ENCODE measurements around the gene ZAP70. TPM values are rescaled to one million over a fixed set of nuclear protein-coding genes. Genes with fewer than 3 reads are reported as not detected.

Gene ZAP70
- total RNA-seq, 2 donors from 2014 or later = 8.3 to 10.4 TPM

DNA sequence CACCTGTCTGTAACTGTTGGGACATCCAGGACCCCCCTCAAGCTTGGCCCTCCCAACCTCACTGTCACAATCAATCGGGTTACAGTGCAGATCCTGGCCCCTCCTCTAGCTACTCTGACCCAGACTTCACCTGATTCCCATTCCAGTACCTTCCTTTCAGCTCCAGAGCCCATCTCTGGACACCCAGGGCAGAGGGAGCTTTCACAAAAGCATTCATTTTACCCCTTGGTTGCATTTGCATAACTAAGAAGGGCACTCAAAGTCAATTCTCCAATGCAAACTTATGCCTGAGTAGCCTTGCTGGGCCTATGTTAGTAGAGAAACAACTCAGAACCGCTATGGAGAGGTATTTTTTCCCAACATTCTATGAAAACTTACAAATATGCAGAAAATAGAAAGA is 7.4 kb downstream of the ZAP70 start:
- Mint-ChIP-seq H3K9me3 (no peaks in the 10 kb centered on the region), H3K4me1 (peaks cover 24% of the 10 kb centered on the region), H3K4me3 (no peak overlapping the region), H3K36me3 (ENCODE audit: low read depth) (no peaks in the 10 kb centered on the region), H3K27me3 (ENCODE audit: insufficient read depth) (no peaks in the 10 kb centered on the region), H3K27ac (peak overlapping the region; percentile 72)
- DNase-seq = no peak
- Histone ChIP-seq H3K27me3 (ENCODE audit: control insufficient read depth, insufficient read depth, low read length, poor library complexity, severe bottlenecking) (no peaks in the 10 kb centered on the region), H3K36me3 (ENCODE audit: control insufficient read depth, insufficient read depth, low read length) (no peaks in the 10 kb centered on the region), H3K9me3 (ENCODE audit: control insufficient read depth, low read length) (no peaks in the 10 kb centered on the region), H3K4me3 (ENCODE audit: low read length) (no peak overlapping the region), H3K27ac (ENCODE audit: low read depth, low read length) (no peak overlapping the region), H3K4me1 (ENCODE audit: control insufficient read depth, insufficient read depth, low read length) (no peaks in the 10 kb centered on the region), H3K9ac (ENCODE audit: extremely low read depth, low read length, poor library complexity, severe bottlenecking) (no peak overlapping the region)
- WGBS, 2 experiments (ENCODE audit: insufficient coverage in 1 of 2, insufficient read length in 1 of 2) = 43 to 72% methylated on average over 1 to 2 of the region's 2 CpGs
- TF ChIP-seq, protein P1, sequence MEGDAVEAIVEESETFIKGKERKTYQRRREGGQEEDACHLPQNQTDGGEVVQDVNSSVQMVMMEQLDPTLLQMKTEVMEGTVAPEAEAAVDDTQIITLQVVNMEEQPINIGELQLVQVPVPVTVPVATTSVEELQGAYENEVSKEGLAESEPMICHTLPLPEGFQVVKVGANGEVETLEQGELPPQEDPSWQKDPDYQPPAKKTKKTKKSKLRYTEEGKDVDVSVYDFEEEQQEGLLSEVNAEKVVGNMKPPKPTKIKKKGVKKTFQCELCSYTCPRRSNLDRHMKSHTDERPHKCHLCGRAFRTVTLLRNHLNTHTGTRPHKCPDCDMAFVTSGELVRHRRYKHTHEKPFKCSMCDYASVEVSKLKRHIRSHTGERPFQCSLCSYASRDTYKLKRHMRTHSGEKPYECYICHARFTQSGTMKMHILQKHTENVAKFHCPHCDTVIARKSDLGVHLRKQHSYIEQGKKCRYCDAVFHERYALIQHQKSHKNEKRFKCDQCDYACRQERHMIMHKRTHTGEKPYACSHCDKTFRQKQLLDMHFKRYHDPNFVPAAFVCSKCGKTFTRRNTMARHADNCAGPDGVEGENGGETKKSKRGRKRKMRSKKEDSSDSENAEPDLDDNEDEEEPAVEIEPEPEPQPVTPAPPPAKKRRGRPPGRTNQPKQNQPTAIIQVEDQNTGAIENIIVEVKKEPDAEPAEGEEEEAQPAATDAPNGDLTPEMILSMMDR (conservative IDR thresholded peaks at IDR 0.05) = no peak

DNA sequence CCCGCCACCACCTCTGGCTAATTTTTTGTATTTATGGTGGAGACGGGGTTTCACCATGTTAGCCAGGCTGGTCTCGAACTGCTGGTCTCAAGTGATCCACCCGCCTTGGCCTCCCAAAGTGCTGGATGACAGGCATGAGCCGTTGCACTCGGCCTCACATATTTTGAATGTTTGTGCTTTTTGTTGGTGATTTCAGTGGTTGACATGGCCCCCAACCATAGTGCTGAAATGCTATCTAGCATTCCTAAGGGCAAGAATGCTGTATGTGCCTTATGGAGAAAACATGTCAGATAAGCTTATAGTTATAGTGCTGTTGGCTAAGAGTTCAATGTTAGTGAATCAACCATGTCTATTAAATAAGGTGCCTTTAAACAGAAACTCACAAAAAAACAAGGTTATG is 8.9 kb downstream of the ZAP70 start:
- Histone ChIP-seq H3K9ac (ENCODE audit: extremely low read depth, low read length, poor library complexity, severe bottlenecking) (no peak overlapping the region), H3K4me3 (ENCODE audit: low read length) (no peak overlapping the region), H3K27me3 (ENCODE audit: control insufficient read depth, insufficient read depth, low read length, poor library complexity, severe bottlenecking) (no peaks in the 10 kb centered on the region), H3K27ac (ENCODE audit: low read depth, low read length) (no peak overlapping the region), H3K9me3 (ENCODE audit: control insufficient read depth, low read length) (peaks cover 4% of the 10 kb centered on the region), H3K36me3 (ENCODE audit: control insufficient read depth, insufficient read depth, low read length) (no peaks in the 10 kb centered on the region), H3K4me1 (ENCODE audit: control insufficient read depth, insufficient read depth, low read length) (no peaks in the 10 kb centered on the region)
- Mint-ChIP-seq H3K27ac (no peak overlapping the region), H3K4me1 (peaks cover 21% of the 10 kb centered on the region), H3K27me3 (ENCODE audit: insufficient read depth) (no peaks in the 10 kb centered on the region), H3K36me3 (ENCODE audit: low read depth) (peaks cover 4% of the 10 kb centered on the region), H3K4me3 (no peak overlapping the region), H3K9me3 (peaks cover 3% of the 10 kb centered on the region)
- 93 to 94% methylated on average over 6 of the region's 6 CpGs for WGBS, 2 experiments (ENCODE audit: insufficient coverage in 1 of 2, insufficient read length in 1 of 2)
- DNase-seq = no peak
- TF ChIP-seq, protein P1 (conservative IDR thresholded peaks at IDR 0.05) = no peak

DNA sequence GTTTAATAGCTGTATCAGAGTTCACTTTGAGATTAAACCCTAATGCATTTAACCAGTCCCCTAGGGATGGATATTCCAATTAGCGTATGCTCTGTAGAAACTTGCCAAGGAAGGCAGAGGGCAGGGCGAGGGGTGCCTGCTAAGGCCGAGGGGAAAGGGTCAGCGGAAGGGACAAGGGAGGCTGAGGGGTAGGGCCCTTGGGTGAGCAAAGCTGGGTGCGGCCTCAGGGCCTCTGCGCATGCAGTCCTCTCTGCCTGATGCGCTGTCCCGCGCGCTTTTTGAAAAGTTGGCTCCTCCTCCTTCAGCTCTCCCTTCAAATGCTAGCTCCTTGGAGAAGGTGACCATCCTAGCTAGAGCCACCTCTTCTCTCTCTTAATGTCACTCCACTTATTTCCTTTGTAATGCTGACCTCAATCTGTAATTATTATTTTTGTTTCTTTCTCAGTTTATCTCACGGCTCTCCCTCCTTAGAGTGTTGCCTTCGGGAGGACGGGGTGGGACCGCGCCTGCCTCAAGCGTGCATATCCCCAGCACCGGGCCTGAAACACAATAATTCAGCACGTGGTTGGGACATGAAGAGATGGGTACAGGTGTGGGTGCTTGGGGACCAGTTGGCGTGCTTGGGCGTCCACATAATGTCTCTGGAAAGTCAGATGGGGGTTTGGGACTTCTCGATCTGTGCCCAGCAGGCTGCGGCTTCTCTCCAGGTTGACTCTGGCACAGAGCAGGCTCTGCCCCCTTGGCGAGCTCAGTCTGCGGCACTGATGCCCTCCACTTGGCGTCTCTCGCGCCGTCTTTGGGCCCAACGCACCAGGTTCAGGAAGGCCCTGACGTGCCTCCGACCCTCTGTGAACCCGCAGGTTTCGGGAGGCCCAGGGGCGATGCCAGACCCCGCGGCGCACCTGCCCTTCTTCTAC is 10.0 kb downstream of the ZAP70 start:
- WGBS, 2 experiments (ENCODE audit: insufficient coverage in 1 of 2, insufficient read length in 1 of 2) = 95 to 97% methylated on average over 28 to 37 of the region's 37 CpGs
- Mint-ChIP-seq H3K36me3 (ENCODE audit: low read depth) (peaks cover 7% of the 10 kb centered on the region), H3K4me1 (peaks cover 25% of the 10 kb centered on the region)

More for the DNA sequence above, 10.0 kb downstream of the ZAP70 start:
- Histone ChIP-seq H3K9me3 (ENCODE audit: control insufficient read depth, low read length) (peaks cover 4% of the 10 kb centered on the region), H3K36me3 (ENCODE audit: control insufficient read depth, insufficient read depth, low read length) (no peaks in the 10 kb centered on the region), H3K4me1 (ENCODE audit: control insufficient read depth, insufficient read depth, low read length) (no peaks in the 10 kb centered on the region), H3K27me3 (ENCODE audit: control insufficient read depth, insufficient read depth, low read length, poor library complexity, severe bottlenecking) (no peaks in the 10 kb centered on the region), H3K27ac (ENCODE audit: low read depth, low read length) (no peak overlapping the region), H3K9ac (ENCODE audit: extremely low read depth, low read length, poor library complexity, severe bottlenecking) (no peak overlapping the region), H3K4me3 (ENCODE audit: low read length) (no peak overlapping the region)
- Mint-ChIP-seq H3K27me3 (ENCODE audit: insufficient read depth) (no peaks in the 10 kb centered on the region), H3K4me3 (no peak overlapping the region), H3K9me3 (peaks cover 3% of the 10 kb centered on the region), H3K27ac (no peak overlapping the region)
- TF ChIP-seq, protein P1 (conservative IDR thresholded peaks at IDR 0.05) = no peak
- DNase-seq = no peak

Measured in endodermal cell (in vitro differentiated cells).